HG03039 (cell line): Measurements from ENCODE around the gene EPM2A.
"Not testable (repeated sequence)": the region's sequence is repeated elsewhere in the genome, so short reads cannot be mapped to it uniquely, and the experiment has no call there.

Experiments
- ATAC-seq: cut with Tn5 transposase; IDR thresholded peaks from one replicate; pipeline ENCODE4 v1.9.1; 2021; ENCODE audit warnings: mild to moderate bottlenecking, moderate library complexity; ENCODE audit not compliant: unreplicated experiment

EPM2A gene

GRCh38 chr6:145735356-145736165, at the start of gene EPM2A:
TSS of gene EPM2A (minus strand) at chr6:145735520. CDS start at chr6:145735498, 22 bp downstream.
- ATAC-seq, result peak; percentile 57

- peak; percentile 62 for ATAC-seq
These were observed 49.4 kb upstream of the EPM2A start for GRCh38 chr6:145784683-145785082.

- ATAC-seq, result no peak
These were observed 48.5 kb upstream of the EPM2A start for GRCh38 chr6:145783796-145784195.

- ATAC-seq, result no peak
These were observed 37.5 kb upstream of the EPM2A start for GRCh38 chr6:145772846-145773245.

- no peak for ATAC-seq
These were observed 30.1 kb upstream of the EPM2A start for GRCh38 chr6:145765449-145765848.

GRCh38 chr6:145763742-145764141, 28.4 kb upstream of the EPM2A start:
- ATAC-seq, result no peak

GRCh38 chr6:145761584-145761983, 26.3 kb upstream of the EPM2A start:
- no peak for ATAC-seq

- ATAC-seq, result no peak
These were observed 22.8 kb upstream of the EPM2A start for GRCh38 chr6:145758113-145758512.

GRCh38 chr6:145756170-145756662, 20.9 kb upstream of the EPM2A start:
- no peak for ATAC-seq

- ATAC-seq, result no peak
These were observed 20.4 kb upstream of the EPM2A start for GRCh38 chr6:145755682-145756081.

- ATAC-seq, result no peak
These were observed 17.3 kb upstream of the EPM2A start for GRCh38 chr6:145752638-145753037.

- peak; percentile 90 for ATAC-seq
These were observed 14.3 kb upstream of the EPM2A start for GRCh38 chr6:145749632-145750031.

- ATAC-seq, result no peak
These were observed 10.5 kb upstream of the EPM2A start for GRCh38 chr6:145745861-145746260.

- ATAC-seq, result no peak
These were observed 9.3 kb upstream of the EPM2A start for GRCh38 chr6:145744619-145745018.

- ATAC-seq, result no peak
These were observed 8.0 kb upstream of the EPM2A start for GRCh38 chr6:145743332-145743731.

- ATAC-seq, result not testable (repeated sequence)
These were observed 7.2 kb upstream of the EPM2A start for GRCh38 chr6:145742472-145742871.

GRCh38 chr6:145739685-145740084, 4.4 kb upstream of the EPM2A start:
- not testable (repeated sequence) for ATAC-seq

- ATAC-seq, result no peak
These were observed 2.9 kb upstream of the EPM2A start for GRCh38 chr6:145738265-145738664.

GRCh38 chr6:145736661-145737144, 1.4 kb upstream of the EPM2A start:
- ATAC-seq, result no peak

GRCh38 chr6:145734486-145735355, 599 bp downstream of the EPM2A start:
- peak; percentile 78 for ATAC-seq

- ATAC-seq, result no peak
These were observed 1.5 kb downstream of the EPM2A start for GRCh38 chr6:145733810-145734209.
